Measurements from ENCODE around the gene AFTPH. TPM values are rescaled to one million over a fixed set of nuclear protein-coding genes. Genes with fewer than 3 reads are reported as not detected.

Gene AFTPH
- total RNA-seq, 2 experiments from 2014 or later, result 32.3 to 35.2 TPM

DNA sequence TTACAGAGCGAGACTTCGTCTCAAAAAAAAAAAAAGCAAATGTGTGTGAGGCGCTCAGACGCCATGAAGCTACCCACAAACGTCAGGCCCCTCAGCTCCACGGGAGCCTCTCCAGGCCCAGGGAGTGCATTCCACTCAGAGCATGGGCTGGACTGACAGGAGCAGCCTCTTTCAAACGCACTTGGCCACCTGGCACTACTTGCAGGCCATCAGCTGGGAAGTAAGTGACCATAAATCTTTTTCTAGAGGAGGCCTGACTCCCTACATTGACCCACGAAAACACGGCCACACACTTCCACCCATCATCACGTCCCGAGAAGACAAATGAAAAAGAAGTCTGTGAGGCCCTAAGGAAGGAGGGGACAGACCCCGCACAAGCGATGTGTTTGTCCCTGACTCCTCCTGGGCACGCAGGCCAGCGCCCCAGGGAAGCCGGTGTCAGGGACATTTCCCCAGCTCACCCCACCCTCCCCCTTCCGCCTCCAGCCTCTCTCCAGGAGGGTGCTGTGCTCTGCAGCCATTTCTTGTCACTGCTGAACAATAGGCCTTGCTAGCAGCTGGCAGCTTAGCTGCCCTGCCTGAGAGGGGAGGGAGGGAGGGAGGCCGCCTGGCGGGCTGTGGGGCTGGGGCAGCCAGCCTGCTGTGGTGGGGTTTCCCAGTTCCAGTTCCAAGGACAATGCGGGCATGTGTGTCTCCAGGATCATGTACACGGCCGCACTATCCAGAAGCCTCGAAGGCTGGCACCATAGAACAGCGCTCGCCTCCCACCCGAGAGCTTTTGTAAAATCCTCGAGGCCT lies 103.0 kb downstream of the AFTPH start:
- intact Hi-C loops (cut with DNase I, micrococcal nuclease), result no loop called here
- Mint-ChIP-seq H3K27me3 (no peaks in the 10 kb centered on the region), H3K4me1 (no peaks in the 10 kb centered on the region), H3K4me3 (no peak overlapping the region), H3K9me3 (ENCODE audit: low read depth) (no peaks in the 10 kb centered on the region), H3K27ac (no peak overlapping the region), H3K36me3 (ENCODE audit: low read depth) (no peaks in the 10 kb centered on the region)
- ATAC-seq (no peak), DNase-seq (no peak)
- ChIA-PET CTCF (interaction anchor here (1.0 to 2.2 kb wide), 4 partner anchors 15 to 41 kb away, joined by 4 to 14 read pairs (median 4); no protein-coding TSS in a partner anchor), POLR2A (no interaction called here)

DNA sequence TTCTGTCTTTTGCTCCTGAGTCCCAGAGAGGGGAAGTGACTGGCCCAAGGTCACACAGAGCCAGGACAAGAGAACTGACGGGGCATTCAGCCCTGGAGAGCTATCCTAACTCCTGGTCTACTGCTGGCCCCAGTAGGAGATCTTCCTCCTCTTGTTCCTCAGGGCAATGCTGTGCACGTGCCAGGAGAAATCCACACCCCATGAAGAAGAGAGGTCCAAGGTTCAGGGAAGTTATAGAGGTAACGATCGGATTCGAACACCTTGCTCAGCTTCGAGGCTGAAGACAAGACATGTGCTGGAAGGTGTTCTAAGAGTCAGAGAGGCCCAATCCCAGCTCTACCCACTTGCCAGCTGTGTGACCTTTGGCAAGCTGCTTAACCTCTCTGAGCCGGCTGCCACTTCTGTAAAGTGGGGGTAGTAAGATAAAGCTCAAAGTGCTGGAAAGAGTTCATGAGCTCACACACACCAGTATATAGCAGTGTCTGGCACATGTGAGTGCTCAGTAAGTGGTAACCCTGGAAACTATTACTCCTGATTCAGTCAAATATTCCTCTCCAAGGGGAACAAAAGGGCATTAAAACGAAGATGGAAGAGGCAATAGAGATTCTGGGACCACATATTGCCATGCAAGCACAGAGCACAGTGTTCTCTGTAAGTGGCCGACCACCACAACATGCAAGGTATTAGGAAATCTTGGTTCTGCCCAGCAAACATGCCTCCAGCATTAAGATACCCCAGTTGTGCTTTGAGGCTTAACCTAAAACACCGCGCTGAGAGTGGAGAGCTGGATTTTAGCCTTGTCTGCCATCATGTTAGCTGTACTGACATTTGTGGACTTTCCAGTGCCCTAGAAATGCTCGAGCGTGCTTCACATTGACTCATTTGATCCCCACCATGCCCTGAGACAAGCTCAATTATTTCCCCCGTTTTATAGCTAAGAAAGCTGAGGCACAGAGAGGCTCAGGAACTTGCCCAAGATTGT lies 104.0 kb downstream of the AFTPH start:
- Mint-ChIP-seq H3K9me3 (ENCODE audit: low read depth) (no peaks in the 10 kb centered on the region), H3K27me3 (no peaks in the 10 kb centered on the region), H3K4me1 (no peaks in the 10 kb centered on the region), H3K4me3 (no peak overlapping the region), H3K27ac (no peak overlapping the region), H3K36me3 (ENCODE audit: low read depth) (peaks cover 2% of the 10 kb centered on the region)
- ATAC-seq (peak; percentile 23), DNase-seq (no peak)
- intact Hi-C loops (cut with DNase I, micrococcal nuclease), result no loop called here
- ChIA-PET POLR2A (interaction anchor here (0.7 kb wide), 1 partner anchor 224 kb away, joined by 4 read pairs; no protein-coding TSS in a partner anchor), CTCF (interaction anchor here (0.7 to 2.4 kb wide), 8 partner anchors 10 to 106 kb away, joined by 3 to 14 read pairs (median 4); no protein-coding TSS in a partner anchor)

DNA sequence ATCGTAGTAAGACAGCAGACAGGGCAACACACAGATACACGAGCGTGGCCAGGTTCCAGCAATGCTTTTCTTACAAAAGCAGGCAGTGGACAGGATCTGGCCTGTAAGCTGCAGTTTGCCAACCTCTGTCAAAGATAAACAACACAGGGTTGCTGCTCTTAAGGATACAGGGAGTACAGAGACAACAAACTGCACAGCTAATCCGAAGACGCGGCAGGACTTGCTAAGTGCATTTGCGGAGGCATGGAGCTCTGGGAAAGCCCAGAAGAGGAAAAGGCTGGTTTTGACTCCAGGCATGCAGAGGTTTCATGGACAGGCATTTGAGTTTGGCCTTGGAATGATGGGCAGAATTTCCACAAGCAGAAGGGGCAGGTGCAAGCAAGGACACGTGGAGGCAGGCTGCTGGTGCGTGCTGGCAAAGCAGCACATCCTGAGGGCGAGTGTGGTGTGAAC lies 105.2 kb downstream of the AFTPH start:
- Mint-ChIP-seq H3K36me3 (ENCODE audit: low read depth) (peaks cover 5% of the 10 kb centered on the region), H3K27me3 (no peaks in the 10 kb centered on the region), H3K4me1 (no peaks in the 10 kb centered on the region), H3K27ac (no peak overlapping the region), H3K9me3 (ENCODE audit: low read depth) (no peaks in the 10 kb centered on the region), H3K4me3 (no peak overlapping the region)
- POLR2A ChIA-PET, result no interaction called here
- CTCF ChIA-PET, result interaction anchor here (0.9 to 2.4 kb wide), 3 partner anchors 11 to 107 kb away, joined by 3 to 10 read pairs (median 8); no protein-coding TSS in a partner anchor
- ATAC-seq, result no peak
- intact Hi-C loops (cut with DNase I, micrococcal nuclease), result no loop called here
- no peak for DNase-seq

DNA sequence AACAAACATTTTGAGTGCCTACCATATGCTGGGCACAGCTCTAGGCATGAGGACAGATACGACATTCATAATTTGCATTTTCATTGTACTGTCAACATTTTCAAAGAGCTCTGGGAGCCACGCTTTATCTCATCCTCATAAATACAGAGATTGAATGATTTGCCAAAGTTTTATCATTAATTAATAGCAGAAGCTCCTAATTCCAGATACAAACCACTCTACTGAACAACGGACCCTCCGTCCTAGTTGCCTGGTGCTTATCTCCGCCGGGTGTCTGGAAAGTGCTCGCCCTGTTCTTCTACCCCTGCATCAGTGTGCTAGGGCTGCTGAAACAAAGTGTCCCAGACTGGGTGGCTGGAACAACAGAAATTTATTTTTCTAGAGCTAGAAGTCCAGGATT lies 105.7 kb downstream of the AFTPH start:
- no peaks in the 10 kb centered on the region for H3K27me3 Mint-ChIP-seq
- ATAC-seq (no peak), DNase-seq (no peak)
- CTCF ChIA-PET, result interaction anchor here (2.3 to 5.6 kb wide), 3 partner anchors 12 to 107 kb away, joined by 8 to 22 read pairs (median 10); no protein-coding TSS in a partner anchor
- intact Hi-C loops (cut with DNase I, micrococcal nuclease), result no loop called here
- H3K9me3 Mint-ChIP-seq (ENCODE audit: low read depth), result no peaks in the 10 kb centered on the region
- H3K4me1 Mint-ChIP-seq, result no peaks in the 10 kb centered on the region
- H3K27ac Mint-ChIP-seq, result no peak overlapping the region
- POLR2A ChIA-PET, result no interaction called here
- H3K36me3 Mint-ChIP-seq (ENCODE audit: low read depth), result peaks cover 7% of the 10 kb centered on the region
- H3K4me3 Mint-ChIP-seq, result no peak overlapping the region

DNA sequence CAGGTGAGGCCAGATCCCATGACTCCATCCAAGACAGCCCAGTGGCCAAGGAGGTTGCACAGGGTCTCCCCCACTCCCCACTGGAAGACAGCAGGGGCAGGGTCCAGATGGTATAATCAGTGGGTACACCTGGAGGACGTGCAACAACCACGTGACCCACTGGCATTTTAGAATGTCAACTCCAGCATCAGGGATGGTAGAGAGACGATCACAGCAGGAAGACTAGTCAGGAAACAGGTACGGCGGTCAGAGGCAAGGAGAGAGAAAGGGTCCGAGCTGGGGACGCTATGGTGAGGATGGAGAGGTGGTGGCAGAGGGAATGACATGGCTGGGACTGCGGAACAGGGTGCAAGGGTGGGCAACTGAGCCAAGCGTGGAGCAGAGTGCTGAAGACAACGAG lies 106.6 kb downstream of the AFTPH start:
- CTCF ChIA-PET, result interaction anchor here (5.6 kb wide), 1 partner anchor 15 kb away, joined by 22 read pairs; no protein-coding TSS in a partner anchor
- no peak overlapping the region for H3K27ac Mint-ChIP-seq
- no peaks in the 10 kb centered on the region for H3K9me3 Mint-ChIP-seq (ENCODE audit: low read depth)
- intact Hi-C loops (cut with DNase I, micrococcal nuclease), result no loop called here
- peaks cover 10% of the 10 kb centered on the region for H3K36me3 Mint-ChIP-seq (ENCODE audit: low read depth)
- H3K4me1 Mint-ChIP-seq, result peaks cover 2% of the 10 kb centered on the region
- ATAC-seq, result no peak
- POLR2A ChIA-PET, result interaction anchor here (1.6 kb wide), 1 partner anchor 24 kb away, joined by 3 read pairs; no protein-coding TSS in a partner anchor
- no peak overlapping the region for H3K4me3 Mint-ChIP-seq
- no peak for DNase-seq
- no peaks in the 10 kb centered on the region for H3K27me3 Mint-ChIP-seq

DNA sequence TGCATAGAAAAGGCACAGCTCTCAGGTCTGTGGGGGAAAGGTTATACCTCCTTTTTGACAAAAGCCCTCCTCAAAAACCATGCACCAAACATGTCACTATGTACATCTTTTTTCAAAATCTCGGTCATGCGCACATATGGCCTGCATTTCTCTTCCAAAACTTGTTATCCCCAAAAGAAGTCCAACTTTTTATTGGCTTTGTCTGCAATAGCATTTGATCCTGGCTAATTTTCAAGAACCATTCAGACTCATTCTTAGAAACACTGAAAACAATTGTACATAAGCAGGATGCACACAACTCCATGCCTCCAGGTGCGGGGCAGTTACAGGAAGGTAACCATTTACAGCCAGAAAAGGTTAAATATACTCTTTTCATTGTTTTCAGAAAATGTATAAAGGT lies 107.6 kb downstream of the AFTPH start:
- Mint-ChIP-seq H3K36me3 (ENCODE audit: low read depth) (peaks cover 21% of the 10 kb centered on the region), H3K9me3 (ENCODE audit: low read depth) (no peaks in the 10 kb centered on the region), H3K27ac (no peak overlapping the region), H3K4me1 (peaks cover 11% of the 10 kb centered on the region), H3K4me3 (no peak overlapping the region), H3K27me3 (no peaks in the 10 kb centered on the region)
- no peak for ATAC-seq
- DNase-seq, result no peak
- CTCF ChIA-PET, result interaction anchor here (5.6 kb wide), 1 partner anchor 14 kb away, joined by 22 read pairs; no protein-coding TSS in a partner anchor
- intact Hi-C loops (cut with DNase I, micrococcal nuclease), result no loop called here
- POLR2A ChIA-PET, result interaction anchor here (0.7 to 1.6 kb wide), 2 partner anchors 21 to 25 kb away, joined by 3 to 6 read pairs; no protein-coding TSS in a partner anchor

DNA sequence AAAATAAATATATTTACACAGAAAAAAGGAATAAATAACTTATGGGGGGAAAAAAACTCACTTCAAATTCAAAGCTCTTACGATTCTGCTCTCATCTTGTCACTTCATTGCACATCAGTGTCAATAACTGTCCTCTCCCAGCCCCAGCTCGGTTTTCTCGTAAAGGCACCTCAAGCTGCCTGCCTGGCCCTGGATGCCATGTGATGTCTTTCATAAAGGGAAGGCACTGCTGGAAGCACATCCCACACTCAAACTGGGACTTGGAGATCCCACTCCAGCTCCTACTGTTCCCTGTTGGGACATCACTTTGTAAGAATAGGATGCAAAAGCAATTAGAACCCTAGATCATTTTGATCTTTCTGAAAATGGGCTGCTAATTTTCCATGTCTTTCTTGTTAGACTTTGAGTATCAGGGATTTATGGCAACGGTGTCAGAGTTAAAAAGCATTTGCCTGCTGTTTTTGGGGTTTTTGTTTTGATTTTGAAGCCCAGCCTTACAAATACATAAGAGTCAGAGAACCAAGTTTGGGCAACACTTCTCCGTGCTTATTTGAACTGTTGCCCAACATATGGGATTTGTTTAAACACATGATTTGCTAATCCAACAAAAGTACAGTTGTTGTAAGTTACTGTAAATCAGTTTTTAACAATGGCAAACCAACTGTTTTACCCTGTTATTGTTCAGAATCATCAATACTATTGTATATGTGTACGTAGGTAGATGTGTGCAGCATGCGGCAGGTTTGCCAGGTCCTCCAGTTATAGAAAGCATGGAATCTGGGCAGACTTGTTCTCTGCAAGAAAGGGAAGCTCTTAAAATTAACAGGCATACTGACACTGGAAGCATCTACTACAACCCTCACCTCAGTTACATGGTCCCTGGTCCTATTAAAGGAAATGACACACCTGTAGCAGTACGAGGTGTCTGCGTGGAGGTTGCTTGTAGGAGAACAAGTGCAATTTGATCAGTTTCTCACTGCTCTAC lies 109.0 kb downstream of the AFTPH start:
- intact Hi-C loops (cut with DNase I, micrococcal nuclease), result no loop called here
- H3K36me3 Mint-ChIP-seq (ENCODE audit: low read depth), result peaks cover 25% of the 10 kb centered on the region
- CTCF ChIA-PET, result interaction anchor here (2.0 to 5.6 kb wide), 2 partner anchors 12 to 94 kb away, joined by 7 to 22 read pairs; no protein-coding TSS in a partner anchor
- peaks cover 25% of the 10 kb centered on the region for H3K4me1 Mint-ChIP-seq
- DNase-seq (no peak), ATAC-seq (no peak)
- H3K27me3 Mint-ChIP-seq, result no peaks in the 10 kb centered on the region
- no peak overlapping the region for H3K4me3 Mint-ChIP-seq
- POLR2A ChIA-PET, result interaction anchor here (0.9 kb wide), 1 partner anchor 26 kb away, joined by 5 read pairs; no protein-coding TSS in a partner anchor
- H3K27ac Mint-ChIP-seq, result no peak overlapping the region
- no peaks in the 10 kb centered on the region for H3K9me3 Mint-ChIP-seq (ENCODE audit: low read depth)

DNA sequence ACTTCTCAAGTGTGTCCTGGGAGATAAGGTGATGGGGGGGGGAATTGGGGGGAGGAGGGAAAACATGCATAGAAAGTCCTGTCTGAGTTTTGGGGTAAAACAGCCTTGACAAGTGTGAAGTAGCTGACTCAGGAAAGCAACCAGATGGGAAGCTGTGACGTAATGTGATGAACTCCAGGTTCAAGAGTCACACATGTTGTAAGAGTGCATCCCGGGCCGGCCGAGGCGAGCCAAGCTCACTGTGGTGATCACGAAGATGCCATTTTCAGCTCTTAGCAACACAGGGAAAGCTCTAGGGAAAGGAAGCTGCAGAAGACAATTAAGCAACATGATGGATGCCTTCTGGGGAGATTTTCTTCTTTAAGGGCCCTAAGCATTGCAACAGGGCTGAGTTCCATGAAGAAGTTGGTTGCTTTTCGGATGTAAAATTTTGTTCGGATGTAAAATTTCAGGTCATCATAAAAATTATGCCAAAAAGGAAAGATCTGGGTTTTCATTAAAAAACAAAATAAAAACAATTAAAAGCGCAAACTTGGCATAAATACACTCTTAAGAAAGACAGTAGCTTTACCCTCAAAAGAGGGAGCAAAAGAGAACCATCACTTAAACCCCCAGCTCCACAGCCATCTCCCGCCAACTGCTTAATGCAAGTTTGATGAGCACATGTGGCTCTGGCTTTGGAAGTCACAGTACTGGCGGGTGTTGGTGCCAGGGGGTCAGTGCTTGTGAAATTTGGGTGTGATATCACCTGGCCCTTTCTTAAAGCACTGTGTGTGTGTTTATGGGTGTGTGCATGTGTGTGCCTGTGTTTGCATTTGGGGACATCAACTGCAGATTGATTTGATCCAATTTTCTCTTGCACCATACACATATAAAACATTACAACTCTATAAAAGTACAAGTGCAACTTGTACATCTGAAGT lies 110.5 kb downstream of the AFTPH start:
- intact Hi-C loops (cut with DNase I, micrococcal nuclease), result no loop called here
- ATAC-seq (no peak), DNase-seq (no peak)
- H3K36me3 Mint-ChIP-seq (ENCODE audit: low read depth), result peaks cover 25% of the 10 kb centered on the region
- POLR2A ChIA-PET, result interaction anchor here (0.9 kb wide), 1 partner anchor 28 kb away, joined by 5 read pairs; no protein-coding TSS in a partner anchor
- no peak overlapping the region for H3K27ac Mint-ChIP-seq
- no peak overlapping the region for H3K4me3 Mint-ChIP-seq
- H3K27me3 Mint-ChIP-seq, result no peaks in the 10 kb centered on the region
- H3K9me3 Mint-ChIP-seq (ENCODE audit: low read depth), result no peaks in the 10 kb centered on the region
- CTCF ChIA-PET, result interaction anchor here (0.5 to 5.6 kb wide), 4 partner anchors 11 to 93 kb away, joined by 3 to 22 read pairs (median 6); no protein-coding TSS in a partner anchor
- H3K4me1 Mint-ChIP-seq, result peaks cover 37% of the 10 kb centered on the region

DNA sequence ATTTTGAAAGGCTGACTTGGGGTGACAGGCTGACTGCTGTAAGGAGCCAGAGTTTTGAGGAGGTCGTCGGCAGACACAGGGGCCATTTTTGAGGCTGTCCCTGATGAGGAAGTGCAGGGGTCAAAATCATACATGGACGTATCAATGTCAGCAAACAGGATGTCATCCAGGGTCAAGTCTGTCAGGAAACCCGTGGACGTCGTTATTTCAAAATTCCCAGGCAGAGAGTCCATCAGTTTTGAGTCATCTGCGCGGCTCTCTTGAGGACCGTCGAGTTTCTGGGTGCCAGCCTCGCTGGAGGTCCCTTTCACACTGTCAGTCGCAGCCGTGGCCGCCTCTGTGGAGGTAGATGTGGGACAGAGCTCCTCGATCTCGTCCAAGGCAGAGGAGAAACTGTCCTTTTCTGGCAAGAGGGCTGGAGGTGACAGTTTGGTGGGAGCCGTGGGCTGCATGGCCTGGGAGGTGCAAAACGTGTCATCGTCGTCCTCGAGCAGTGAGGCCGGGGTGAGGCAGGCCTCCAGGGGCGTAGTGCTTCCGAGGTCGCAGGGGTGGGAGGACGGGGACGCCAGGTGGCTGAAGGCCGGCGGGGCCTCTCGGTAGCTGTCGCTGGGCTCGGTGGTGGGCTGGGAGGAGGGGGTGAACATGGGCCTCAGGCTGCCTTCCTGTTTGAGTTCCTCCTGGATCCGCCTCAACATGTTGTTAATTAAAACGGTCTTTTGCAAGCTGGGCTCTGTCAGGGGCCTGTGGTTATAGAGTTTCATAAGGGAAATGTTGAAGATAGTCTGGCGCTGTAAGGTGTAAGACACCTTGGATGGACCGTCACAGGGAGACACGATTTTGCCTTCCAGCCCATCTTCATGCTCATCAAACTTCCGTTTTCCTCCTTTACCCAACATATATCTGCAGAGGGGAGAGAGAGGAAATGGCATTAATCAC lies 112.1 kb downstream of the AFTPH start:
- ChIA-PET POLR2A (interaction anchor here (0.8 to 1.2 kb wide), 2 partner anchors 16 to 113 kb away, joined by 3 to 4 read pairs; partner anchors contain the start of gene AFTPH), CTCF (interaction anchor here (0.8 to 2.5 kb wide), 7 partner anchors 10 to 237 kb away, joined by 3 to 10 read pairs (median 9); no protein-coding TSS in a partner anchor)
- ATAC-seq, result peak; percentile 30
- intact Hi-C loops (cut with DNase I, micrococcal nuclease), result no loop called here
- H3K9me3 Mint-ChIP-seq (ENCODE audit: low read depth), result no peaks in the 10 kb centered on the region
- peak; percentile 25 for DNase-seq
- peak overlapping the region; percentile 46 for H3K4me3 Mint-ChIP-seq
- H3K4me1 Mint-ChIP-seq, result peaks cover 52% of the 10 kb centered on the region
- H3K27me3 Mint-ChIP-seq, result no peaks in the 10 kb centered on the region
- peaks cover 25% of the 10 kb centered on the region for H3K36me3 Mint-ChIP-seq (ENCODE audit: low read depth)
- peak overlapping the region; percentile 78 for H3K27ac Mint-ChIP-seq
